ENCODE measurements around the gene BMP2K. TPM values are rescaled to one million over a fixed set of nuclear protein-coding genes. Genes with fewer than 3 reads are reported as not detected.

Gene BMP2K
- total and polyA plus RNA-seq, 2 experiments from 2014 or later, result 27.3 to 96.5 TPM

DNA sequence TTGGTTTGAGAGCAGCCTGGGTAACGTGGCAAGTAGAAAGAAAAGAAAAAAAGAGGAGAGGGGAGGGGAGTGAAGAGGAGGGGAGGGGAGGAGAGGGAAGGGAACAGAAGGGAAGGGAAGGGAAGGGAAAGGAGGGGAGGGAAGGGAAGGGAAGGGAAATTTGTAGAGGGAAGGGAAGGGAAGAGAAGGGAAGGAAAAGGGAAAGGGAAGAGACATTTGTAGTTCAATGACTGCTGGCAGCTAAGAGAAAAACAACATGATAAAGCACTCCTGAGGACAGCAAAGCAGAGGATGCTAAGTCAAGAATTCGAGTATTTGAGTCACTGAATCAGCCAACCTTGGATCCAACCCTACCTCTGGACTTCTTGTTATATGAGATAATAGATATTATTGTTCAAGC, 38.2 kb upstream of the BMP2K start:
- WGBS (ENCODE audit: low lambda C conversion rate, missing lambda C conversion rate), result 66% methylated on average over 2 of the region's 2 CpGs

DNA sequence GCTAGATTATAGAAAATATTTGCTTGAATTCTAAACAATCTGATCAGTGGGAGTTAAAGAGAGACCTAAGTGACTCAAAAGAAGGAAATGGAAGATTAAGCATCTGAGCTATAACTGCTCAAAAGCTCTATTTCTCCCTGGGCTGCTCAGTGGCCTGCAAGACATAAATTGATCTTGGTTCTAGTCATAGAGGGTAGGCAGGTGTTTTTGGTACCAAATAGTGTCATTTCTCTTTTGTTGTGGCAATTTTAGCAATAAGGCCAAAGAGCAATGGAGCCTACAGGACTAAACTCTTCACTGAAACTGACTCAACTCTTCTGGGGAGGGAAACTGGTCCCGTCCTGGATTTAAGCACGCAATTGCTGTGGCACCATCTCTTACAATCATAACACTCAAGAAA, 33.9 kb upstream of the BMP2K start:
- no peaks in the 10 kb centered on the region for H3K79me2 ChIP-seq
- H3K9me2 ChIP-seq (replicated peaks; ENCODE audit: insufficient read depth), result no peaks in the 10 kb centered on the region
- H3K9me3 ChIP-seq (ENCODE audit: low read depth), result no peaks in the 10 kb centered on the region
- no peaks in the 10 kb centered on the region for H4K20me1 ChIP-seq (ENCODE audit: insufficient read depth, poor library complexity, severe bottlenecking)
- no peak overlapping the region for H3K4me2 ChIP-seq
- no peak overlapping the region for H3K4me3 ChIP-seq
- 98% methylated on average over 2 of the region's 2 CpGs for WGBS (ENCODE audit: low lambda C conversion rate, missing lambda C conversion rate)
- no peaks in the 10 kb centered on the region for H3K4me1 ChIP-seq (ENCODE audit: insufficient read depth)
- H3K36me3 ChIP-seq (replicated peaks; ENCODE audit: insufficient read depth, low read depth), result no peaks in the 10 kb centered on the region
- H3K27me3 ChIP-seq, result no peaks in the 10 kb centered on the region
- no peak for DNase-seq (ENCODE audit: low spot score)
- H2AFZ ChIP-seq, result no peak overlapping the region
- no peak overlapping the region for H3K27ac ChIP-seq
- TF ChIP-seq EZH2phosphoT487 (IDR thresholded peaks at IDR 0.05; ENCODE audit: low read depth, severe bottlenecking, unreplicated experiment) (no peak), EZH2 (IDR thresholded peaks at IDR 0.05; ENCODE audit: borderline replicate concordance) (no peak)
- TF ChIP-seq, protein P1, sequence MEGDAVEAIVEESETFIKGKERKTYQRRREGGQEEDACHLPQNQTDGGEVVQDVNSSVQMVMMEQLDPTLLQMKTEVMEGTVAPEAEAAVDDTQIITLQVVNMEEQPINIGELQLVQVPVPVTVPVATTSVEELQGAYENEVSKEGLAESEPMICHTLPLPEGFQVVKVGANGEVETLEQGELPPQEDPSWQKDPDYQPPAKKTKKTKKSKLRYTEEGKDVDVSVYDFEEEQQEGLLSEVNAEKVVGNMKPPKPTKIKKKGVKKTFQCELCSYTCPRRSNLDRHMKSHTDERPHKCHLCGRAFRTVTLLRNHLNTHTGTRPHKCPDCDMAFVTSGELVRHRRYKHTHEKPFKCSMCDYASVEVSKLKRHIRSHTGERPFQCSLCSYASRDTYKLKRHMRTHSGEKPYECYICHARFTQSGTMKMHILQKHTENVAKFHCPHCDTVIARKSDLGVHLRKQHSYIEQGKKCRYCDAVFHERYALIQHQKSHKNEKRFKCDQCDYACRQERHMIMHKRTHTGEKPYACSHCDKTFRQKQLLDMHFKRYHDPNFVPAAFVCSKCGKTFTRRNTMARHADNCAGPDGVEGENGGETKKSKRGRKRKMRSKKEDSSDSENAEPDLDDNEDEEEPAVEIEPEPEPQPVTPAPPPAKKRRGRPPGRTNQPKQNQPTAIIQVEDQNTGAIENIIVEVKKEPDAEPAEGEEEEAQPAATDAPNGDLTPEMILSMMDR (IDR thresholded peaks at IDR 0.05; ENCODE audit: poor library complexity), result no peak

More for the DNA sequence above, 38.2 kb upstream of the BMP2K start:
- Histone ChIP-seq H3K27ac (no peak overlapping the region), H4K20me1 (ENCODE audit: insufficient read depth, poor library complexity, severe bottlenecking) (no peaks in the 10 kb centered on the region), H3K79me2 (no peaks in the 10 kb centered on the region), H3K36me3 (replicated peaks; ENCODE audit: insufficient read depth, low read depth) (no peaks in the 10 kb centered on the region), H3K9me3 (ENCODE audit: low read depth) (no peaks in the 10 kb centered on the region), H2AFZ (no peak overlapping the region), H3K27me3 (no peaks in the 10 kb centered on the region), H3K4me2 (no peak overlapping the region), H3K9me2 (replicated peaks; ENCODE audit: insufficient read depth) (no peaks in the 10 kb centered on the region), H3K4me3 (no peak overlapping the region), H3K4me1 (ENCODE audit: insufficient read depth) (no peaks in the 10 kb centered on the region)
- no peak for DNase-seq (ENCODE audit: low spot score)
- no peak for TF ChIP-seq EZH2 (IDR thresholded peaks at IDR 0.05; ENCODE audit: borderline replicate concordance)
- TF ChIP-seq, protein P1 (IDR thresholded peaks at IDR 0.05; ENCODE audit: poor library complexity), result no peak
- no peak for TF ChIP-seq EZH2phosphoT487 (IDR thresholded peaks at IDR 0.05; ENCODE audit: low read depth, severe bottlenecking, unreplicated experiment)

DNA sequence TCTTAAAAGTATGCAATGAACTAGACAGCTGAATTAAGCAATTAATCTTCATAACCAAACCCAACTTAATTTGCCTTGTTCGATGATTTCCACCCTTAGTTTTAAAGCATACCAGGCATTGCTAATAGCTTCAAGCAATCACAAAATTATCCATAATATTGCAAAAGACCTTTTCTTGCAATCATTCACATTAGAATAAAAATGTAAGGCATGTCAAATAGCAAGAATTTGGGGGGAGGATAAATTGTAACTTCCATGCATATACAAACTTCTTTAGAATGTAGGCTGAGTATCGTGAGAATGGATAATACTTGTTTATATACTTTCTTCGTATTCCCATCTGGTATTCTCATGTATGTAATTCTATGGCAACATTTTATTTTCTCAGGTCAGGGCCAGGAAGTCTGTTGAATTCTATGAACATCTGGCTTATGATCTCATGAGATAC, 28.7 kb upstream of the BMP2K start:
- no peak for TF ChIP-seq EZH2phosphoT487 (IDR thresholded peaks at IDR 0.05; ENCODE audit: low read depth, severe bottlenecking, unreplicated experiment)
- no peak for TF ChIP-seq EZH2 (IDR thresholded peaks at IDR 0.05; ENCODE audit: borderline replicate concordance)
- TF ChIP-seq, protein P1 (IDR thresholded peaks at IDR 0.05; ENCODE audit: poor library complexity), result no peak
- no peak overlapping the region for H3K27ac ChIP-seq
- WGBS (ENCODE audit: low lambda C conversion rate, missing lambda C conversion rate), result 88% methylated on average over 3 of the region's 3 CpGs

DNA sequence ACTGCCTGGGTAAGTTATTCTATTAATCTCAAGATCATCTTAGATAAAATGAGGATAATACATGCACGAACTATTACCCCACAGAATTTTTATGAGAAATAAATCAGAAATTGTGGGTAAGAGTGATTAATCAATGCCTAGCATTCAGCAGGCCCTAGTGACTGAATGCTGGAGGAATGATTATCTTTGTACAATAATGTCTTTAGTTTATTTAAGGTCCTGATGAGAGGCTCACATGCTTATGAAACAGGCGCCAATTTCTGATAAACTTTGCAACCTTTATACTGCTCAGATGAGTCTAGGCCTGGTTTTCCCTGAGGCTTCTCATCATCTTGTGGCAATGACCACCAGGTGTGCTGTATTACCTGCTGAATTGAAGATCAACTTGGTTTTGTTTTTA, 27.8 kb upstream of the BMP2K start:
- no peak for DNase-seq (ENCODE audit: low spot score)
- 83% methylated on average over 2 of the region's 2 CpGs for WGBS (ENCODE audit: low lambda C conversion rate, missing lambda C conversion rate)

More for the DNA sequence above, 28.7 kb upstream of the BMP2K start:
- no peaks in the 10 kb centered on the region for H4K20me1 ChIP-seq (ENCODE audit: insufficient read depth, poor library complexity, severe bottlenecking)
- H3K9me2 ChIP-seq (replicated peaks; ENCODE audit: insufficient read depth), result no peaks in the 10 kb centered on the region
- H3K27me3 ChIP-seq, result no peaks in the 10 kb centered on the region
- H3K36me3 ChIP-seq (replicated peaks; ENCODE audit: insufficient read depth, low read depth), result no peaks in the 10 kb centered on the region
- no peaks in the 10 kb centered on the region for H3K4me1 ChIP-seq (ENCODE audit: insufficient read depth)
- no peak overlapping the region for H2AFZ ChIP-seq
- no peaks in the 10 kb centered on the region for H3K79me2 ChIP-seq
- no peak for DNase-seq (ENCODE audit: low spot score)
- H3K9me3 ChIP-seq (ENCODE audit: low read depth), result no peaks in the 10 kb centered on the region
- H3K4me2 ChIP-seq, result no peak overlapping the region
- no peak overlapping the region for H3K4me3 ChIP-seq

More for the DNA sequence above, 27.8 kb upstream of the BMP2K start:
- Histone ChIP-seq H3K4me1 (ENCODE audit: insufficient read depth) (no peaks in the 10 kb centered on the region), H3K27me3 (no peaks in the 10 kb centered on the region), H3K4me2 (no peak overlapping the region), H2AFZ (no peak overlapping the region), H3K36me3 (replicated peaks; ENCODE audit: insufficient read depth, low read depth) (no peaks in the 10 kb centered on the region), H3K4me3 (no peak overlapping the region), H3K9me2 (replicated peaks; ENCODE audit: insufficient read depth) (no peaks in the 10 kb centered on the region), H3K9me3 (ENCODE audit: low read depth) (no peaks in the 10 kb centered on the region), H4K20me1 (ENCODE audit: insufficient read depth, poor library complexity, severe bottlenecking) (no peaks in the 10 kb centered on the region), H3K27ac (no peak overlapping the region), H3K79me2 (no peaks in the 10 kb centered on the region)
- no peak for TF ChIP-seq EZH2phosphoT487 (IDR thresholded peaks at IDR 0.05; ENCODE audit: low read depth, severe bottlenecking, unreplicated experiment)
- TF ChIP-seq, protein P1 (IDR thresholded peaks at IDR 0.05; ENCODE audit: poor library complexity), result no peak
- TF ChIP-seq EZH2 (IDR thresholded peaks at IDR 0.05; ENCODE audit: borderline replicate concordance), result no peak
